GM21515 (cell line): ENCODE data around the gene TAF11L14.

Experiments
- ATAC-seq: cut with Tn5 transposase; IDR thresholded peaks from one replicate; pipeline ENCODE4 v1.9.1; 2021; ENCODE audit not compliant: unreplicated experiment

The TAF11L14 gene

GRCh38 chr5:17678751-17679324 is 44.6 kb downstream of the TAF11L14 start:
- no peak for ATAC-seq

GRCh38 chr5:17679597-17680203 is 45.4 kb downstream of the TAF11L14 start:
- no peak for ATAC-seq

DNA sequence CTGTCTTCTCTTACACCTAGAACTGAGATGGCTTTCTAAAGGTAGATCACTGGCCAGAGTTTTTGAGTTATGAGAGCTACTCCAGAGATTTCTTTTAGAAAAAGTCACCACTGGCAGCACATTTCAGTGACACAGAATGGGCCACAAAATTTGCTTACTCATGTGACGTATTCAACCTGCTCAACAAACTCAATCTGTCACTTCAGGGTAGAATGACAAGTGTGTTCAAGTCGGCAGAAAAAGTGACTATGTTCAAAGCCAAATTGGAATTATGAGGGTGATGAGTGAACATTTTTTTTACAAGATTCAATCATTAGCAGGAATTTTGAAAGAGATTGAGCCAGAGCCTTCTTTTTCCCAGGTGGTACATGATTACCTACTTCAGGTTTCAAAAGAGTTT is 46.5 kb downstream of the TAF11L14 start:
- ATAC-seq: no peak
